NCI-H2107 treated with DMSO at 0.1 percent for 48 hours (cell line): ENCODE results near the gene NHLRC4.

Experiments used
- DNase-seq: peaks from one replicate; lab custom pipeline; 2025; ENCODE audit not compliant: unreplicated experiment; lab: John Stamatoyannopoulos, UW

Gene NHLRC4

DNA sequence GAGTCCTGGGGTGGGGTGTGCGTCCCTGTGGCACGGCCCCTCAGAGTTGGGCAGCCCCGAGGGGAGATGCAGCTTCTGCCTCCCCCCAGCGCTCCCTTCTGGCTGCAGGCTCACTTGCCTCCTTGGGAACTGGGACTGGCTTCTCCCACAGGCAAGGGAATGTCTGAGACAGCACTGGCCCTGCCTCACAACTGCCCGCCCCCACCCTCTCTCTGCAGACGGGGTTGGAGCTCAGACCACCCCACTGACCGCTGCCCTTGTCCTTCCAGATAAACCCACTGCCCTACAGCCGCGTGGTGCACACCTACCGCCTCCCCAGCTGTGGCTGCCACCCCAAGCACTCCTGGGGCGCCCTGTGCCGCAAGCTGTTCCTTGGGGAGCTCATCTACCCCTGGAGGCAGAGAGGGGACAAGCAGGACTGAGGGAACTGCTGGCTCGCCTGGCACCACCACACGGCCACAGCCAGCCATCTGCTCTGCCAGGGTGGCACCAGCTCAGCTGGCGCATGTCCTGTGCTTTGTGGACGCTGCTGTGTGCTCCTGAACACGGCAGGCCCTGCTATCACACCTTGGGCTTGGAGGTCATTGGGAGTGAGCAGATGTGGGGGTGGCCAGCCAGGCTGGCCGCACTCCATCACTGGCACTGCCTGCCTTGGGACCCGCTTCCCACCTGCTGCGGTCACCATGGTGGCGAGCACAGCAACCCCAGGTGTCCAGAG, 16.0 kb downstream of the NHLRC4 start:
- no peak for DNase-seq

GRCh38 chr16:583470-583814, 16.6 kb downstream of the NHLRC4 start:
- no peak for DNase-seq

DNA sequence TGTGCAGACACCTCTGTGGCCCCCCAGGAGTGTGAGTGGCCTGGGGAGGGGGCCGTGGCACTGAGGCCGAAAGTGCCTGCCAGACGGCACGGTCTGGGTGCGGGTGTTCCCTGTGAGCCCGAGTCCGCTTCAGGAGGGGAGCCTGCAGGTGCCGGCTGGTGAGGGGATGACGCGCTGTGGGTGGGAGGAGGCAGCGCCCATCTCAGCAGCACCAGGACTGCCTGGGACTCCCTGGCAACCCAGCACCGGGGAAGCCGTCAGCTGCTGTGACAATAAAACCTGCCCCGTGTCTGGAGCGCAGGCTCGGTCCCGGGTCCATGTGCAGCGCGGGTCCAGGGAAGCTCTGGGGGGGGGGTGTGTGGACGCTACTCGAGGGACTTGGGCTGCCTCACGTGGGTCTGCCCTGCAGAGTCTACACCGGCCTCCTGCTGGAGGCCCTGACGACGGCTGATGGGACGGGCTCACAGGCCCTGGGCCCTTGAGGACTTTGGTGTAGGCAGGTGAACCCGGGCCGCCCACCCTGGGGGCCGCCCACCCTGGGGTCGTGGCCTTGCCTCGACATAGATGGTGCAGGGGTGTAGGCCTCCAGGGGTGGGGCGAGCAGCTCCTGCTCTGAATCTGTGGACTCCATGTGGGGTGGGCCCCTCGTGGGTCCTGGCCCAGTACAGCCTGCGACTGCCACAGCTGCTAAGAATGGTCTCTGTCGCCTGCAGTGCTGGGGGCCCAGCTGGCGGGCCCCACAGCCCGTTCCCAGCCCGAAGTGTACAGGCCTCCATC, 17.2 kb downstream of the NHLRC4 start:
- no peak for DNase-seq

- DNase-seq, result no peak
Measured at GRCh38 chr16:585351-585750, 18.5 kb downstream of the NHLRC4 start.

DNA sequence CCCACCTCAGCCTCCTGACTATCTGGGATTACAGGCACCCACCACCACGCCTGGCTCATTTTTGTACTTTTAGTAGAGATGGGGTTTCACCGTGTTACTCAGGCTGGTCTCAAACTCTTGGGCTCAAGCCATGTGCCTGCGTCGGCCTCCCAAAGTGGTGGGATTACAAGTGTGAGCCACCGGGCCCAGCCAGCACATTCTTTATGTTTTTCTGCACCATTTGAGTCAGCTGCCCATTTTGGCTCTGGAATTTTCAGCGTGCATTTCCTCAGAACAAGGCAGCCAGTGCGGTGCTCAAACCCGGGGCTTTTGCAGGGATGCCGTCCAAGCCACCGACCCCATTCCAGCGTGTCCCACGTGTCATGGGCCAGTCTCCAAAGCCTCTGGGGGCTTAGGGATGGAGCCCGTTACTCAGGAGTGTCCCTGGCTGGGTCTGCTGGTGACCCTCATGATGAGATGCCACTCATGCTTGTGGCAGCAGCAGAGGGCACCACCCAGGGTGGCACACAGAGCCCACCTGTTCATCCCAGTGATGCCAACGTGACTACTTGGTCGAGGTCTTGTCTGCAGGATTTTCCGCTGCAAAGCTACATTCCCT, 19.3 kb downstream of the NHLRC4 start:
- DNase-seq, result no peak

- DNase-seq, result no peak
Measured at GRCh38 chr16:586645-587590, 20.1 kb downstream of the NHLRC4 start.

- no peak for DNase-seq
Measured at GRCh38 chr16:588639-588888, 21.8 kb downstream of the NHLRC4 start.

DNA sequence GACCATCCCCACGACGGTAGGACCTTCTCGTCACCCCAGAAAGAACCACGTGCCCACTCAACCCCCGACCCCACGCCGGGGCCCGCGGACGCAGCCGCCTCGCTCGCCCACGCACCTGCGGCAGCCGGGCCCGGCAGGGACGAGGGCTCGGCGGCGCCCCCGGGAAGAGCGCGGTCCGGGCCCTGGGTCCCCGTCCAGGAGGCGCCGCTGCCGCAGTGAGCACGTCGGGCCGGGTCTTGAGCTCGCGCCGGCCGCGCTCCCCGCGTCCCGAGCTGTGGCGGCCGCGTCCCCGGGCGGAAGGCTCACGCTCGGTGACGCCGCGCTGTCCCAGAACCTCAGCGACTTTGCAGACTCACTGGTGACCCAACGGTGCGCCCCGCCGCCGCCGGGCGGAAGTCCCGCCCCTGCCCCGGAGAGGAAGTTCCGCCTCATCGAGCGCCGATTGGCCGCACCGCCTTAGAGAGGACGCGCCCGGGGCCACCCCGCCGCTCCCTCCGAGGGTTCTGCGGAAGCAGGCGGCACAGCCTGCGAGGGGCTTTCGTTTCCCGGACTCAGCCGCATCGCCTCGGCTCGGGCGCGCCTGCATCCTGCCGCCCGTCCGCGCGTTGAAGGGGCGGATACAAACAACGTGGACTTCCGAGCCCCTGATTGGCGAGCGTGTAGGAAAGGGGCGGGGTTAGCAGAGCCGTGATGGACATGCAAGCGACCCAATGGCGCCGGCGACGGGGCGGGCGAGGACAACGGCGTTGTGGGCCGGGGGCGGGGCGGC, 22.3 kb downstream of the NHLRC4 start:
- DNase-seq, result peak; percentile 88

DNA sequence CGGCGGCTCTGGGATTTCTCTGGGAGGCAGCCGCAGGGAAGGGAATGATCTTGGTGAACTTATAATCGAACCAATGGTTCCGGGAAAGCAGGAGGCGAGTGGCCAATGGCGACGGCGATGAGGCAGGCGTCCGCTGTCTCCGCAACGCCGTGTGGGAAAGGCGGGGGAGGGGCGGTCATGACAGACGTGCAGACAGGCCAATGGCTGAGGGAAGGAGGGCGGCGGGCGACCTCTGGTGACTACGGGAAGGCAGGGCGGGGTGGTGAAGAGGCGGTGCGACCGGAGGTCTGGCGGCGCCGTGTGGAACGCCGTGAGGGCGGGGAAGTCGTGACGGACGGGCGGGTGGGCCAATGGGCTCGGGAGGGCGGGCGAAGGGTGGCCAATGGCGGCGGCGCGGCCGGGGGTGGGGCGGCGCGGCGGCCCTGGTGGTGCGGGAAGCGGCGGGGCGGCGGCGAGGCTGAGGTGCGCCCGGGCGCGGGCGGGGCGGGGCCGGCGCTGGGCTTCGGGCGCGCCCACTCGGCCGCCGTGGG, 22.9 kb downstream of the NHLRC4 start, which contains the start of gene RAB40C:
Gene RAB40C (plus strand): TSS at position 409 of the 530 bp plus-strand sequence. CDS start 226 bp downstream, outside the sequence.
- peak; percentile 88 for DNase-seq

DNA sequence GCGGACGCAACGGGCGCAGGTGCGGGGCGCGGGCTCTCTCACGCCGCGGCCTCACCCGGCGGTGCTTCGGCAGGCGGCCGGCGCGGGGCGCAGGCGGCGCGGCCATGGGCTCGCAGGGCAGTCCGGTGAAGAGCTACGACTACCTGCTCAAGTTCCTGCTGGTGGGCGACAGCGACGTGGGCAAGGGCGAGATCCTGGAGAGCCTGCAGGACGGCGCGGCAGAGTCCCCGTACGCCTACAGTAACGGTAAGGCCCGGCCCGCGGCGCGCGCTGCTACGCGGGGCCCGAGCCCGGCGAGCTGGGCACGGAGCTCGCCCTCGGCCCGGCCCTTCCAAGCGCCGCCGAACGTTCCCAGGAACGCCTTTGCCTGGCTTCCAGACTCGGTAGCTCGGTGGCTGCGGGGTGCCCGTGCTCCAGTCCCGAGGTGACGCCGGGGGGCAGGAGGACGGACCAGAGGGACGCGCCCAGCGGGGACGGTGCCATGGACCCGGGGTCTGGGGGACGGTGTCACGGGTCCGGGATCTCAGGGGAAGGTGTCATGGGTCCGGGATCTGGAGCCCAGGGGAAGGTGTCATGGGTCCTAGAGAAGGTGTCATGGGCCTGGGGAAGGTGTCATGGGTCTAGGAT, 23.5 kb downstream of the NHLRC4 start:
- no peak for DNase-seq

DNA sequence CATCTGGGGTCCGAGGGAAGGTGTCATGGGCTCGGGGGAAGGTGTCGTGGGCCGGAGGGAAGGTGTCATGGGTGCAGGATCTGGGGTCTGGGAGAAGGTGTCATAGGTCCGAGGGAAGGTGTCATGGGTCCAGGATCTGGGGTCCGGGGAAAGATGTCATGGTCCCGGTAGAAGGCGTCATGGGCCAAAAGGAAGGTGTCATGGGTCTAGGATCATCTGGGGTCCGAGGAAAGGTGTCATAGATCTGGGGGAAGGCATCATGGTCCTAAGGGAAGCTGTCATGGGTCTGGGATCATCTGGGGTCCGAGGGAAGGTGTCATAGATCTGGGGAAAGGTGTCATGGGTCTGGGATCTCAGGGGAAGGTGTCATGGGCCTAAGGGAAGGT, 24.0 kb downstream of the NHLRC4 start:
- DNase-seq, result no peak

DNA sequence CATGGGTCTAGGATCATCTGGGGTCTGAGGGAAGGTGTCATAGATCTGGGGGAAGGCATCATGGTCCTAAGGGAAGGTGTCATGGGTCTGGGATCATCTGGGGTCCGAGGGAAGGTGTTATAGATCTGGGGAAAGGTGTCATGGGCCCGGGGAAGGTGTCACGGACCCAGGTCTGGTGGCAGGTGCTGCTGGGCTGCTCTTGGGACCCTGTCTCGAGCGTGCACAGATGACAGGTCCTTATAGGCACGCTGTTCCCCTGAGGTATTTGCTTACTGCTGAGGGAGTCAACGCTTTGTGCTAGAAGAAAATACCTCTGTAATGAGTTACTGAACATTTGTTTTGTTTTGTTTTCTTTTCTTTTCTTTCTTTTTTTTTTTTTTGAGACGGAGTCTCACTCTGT, 24.4 kb downstream of the NHLRC4 start:
- no peak for DNase-seq

GRCh38 chr16:591892-592517, 25.2 kb downstream of the NHLRC4 start:
- no peak for DNase-seq

- peak; percentile 81 for DNase-seq
Measured at GRCh38 chr16:592518-593306, 25.9 kb downstream of the NHLRC4 start.

GRCh38 chr16:593406-593805, 26.6 kb downstream of the NHLRC4 start:
- DNase-seq, result peak; percentile 83

DNA sequence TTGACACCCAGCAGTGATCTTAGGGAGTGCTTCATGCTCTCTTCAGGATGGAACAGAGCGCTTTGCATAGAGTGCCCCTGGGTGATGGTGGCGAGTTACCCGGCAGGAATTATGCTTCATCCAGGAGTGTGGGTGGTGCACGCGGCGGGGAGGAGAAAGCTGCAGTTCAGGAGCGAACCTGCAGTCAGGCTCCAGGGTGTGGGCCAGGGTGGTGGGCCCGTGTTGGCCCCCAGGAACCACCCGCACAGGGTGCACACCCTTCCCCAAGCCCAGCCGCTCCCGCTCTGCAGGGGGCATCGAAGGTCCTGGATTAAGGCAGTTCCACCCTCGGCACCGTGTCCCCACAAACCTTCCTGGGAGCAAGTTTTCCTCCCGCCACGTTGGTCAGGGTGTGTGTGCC, 27.0 kb downstream of the NHLRC4 start:
- DNase-seq, result no peak

GRCh38 chr16:595094-595528, 28.3 kb downstream of the NHLRC4 start:
- no peak for DNase-seq

DNA sequence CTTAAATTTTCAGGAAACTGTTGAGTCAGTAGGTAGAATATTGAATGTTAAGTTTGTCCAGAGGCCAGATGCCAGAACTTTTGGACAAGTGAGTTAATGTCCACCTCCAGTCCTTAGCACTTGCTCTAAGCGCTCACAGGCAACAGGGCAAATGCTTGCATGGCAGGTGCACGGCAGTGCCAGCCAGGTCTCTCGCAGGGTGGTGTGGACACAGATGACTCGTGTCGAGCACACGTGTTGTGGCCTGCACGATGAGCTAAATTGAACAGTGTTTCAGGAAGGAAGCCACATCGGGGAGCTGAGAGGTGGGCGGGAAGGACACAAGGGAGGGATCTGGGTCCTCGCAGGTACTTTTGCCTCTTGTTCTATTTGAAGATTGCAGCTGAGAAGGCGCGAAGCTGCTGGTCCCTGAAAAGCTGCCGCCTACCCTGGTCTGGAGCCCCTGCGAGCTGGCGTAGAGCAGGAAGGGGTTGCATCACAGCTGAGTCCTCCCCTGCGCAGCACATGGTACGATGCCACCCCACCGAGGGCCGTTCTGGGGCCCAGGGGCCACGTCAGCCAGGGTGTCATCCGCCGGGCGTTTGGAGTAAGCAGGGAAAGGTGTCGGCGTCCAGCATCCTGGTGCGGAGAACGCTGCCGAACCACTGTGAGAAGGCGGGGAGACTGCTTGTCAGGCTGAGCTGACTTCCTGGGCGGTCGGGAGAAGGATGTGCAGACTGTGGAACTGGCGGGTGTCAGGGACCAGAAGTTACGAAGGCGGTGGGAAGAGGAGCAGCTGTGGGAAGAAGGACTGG, 29.3 kb downstream of the NHLRC4 start:
- no peak for DNase-seq
